Keratinocyte (primary cell): ENCODE measurements around the gene TMF1. TPM values are rescaled to one million over a fixed set of nuclear protein-coding genes. Genes with fewer than 3 reads are reported as not detected.

ENCODE experiments used
- DNase-seq: peaks from one replicate; pipeline ENCODE4 v3.0.0-alpha.2; 2011; ENCODE audit warnings: low read depth, missing footprints, low spot score
- FAIRE-seq: peaks from 2 replicates; lab custom pipeline; 2011; peaks lifted over from hg19 to GRCh38; lab: Jason Lieb, UNC
- H2AFZ ChIP-seq: 2 replicates; pipeline ENCODE4 v1.6.0; 2012; ENCODE audit warnings: low read length, control low read depth, inconsistent platforms; ENCODE audit not compliant: control insufficient read depth
- H3K27ac ChIP-seq: 2 replicates; pipeline ENCODE4 v1.5.1; 2011; ENCODE audit warnings: low read length; ENCODE audit not compliant: control insufficient read depth, insufficient read depth
- H3K27me3 ChIP-seq: 3 replicates; pipeline ENCODE4 v1.6.0; 2011; ENCODE audit warnings: low read length; ENCODE audit not compliant: control insufficient read depth, insufficient read depth; ENCODE audit errors: extremely low read depth
- H3K36me3 ChIP-seq, 2 experiments: 2 replicates in 1 of 2; 3 replicates in 1 of 2; pipeline ENCODE4 v1.5.1; 2011; ENCODE audit warnings: low read length in 2 of 2, mild to moderate bottlenecking in 1 of 2; ENCODE audit not compliant: control insufficient read depth in 2 of 2, insufficient read depth in 2 of 2; ENCODE audit errors: extremely low read depth in 1 of 2
- H3K4me1 ChIP-seq: 3 replicates; pipeline ENCODE4 v1.5.1; 2011; ENCODE audit warnings: low read length; ENCODE audit not compliant: control insufficient read depth, insufficient read depth; ENCODE audit errors: extremely low read depth
- H3K4me2 ChIP-seq: 3 replicates; pipeline ENCODE4 v1.6.0; 2011; ENCODE audit warnings: low read depth, low read length; ENCODE audit not compliant: control insufficient read depth, insufficient read depth; ENCODE audit errors: extremely low read depth
- H3K4me3 ChIP-seq, 3 experiments: fragments of 200-600 bp in 1 of 3; sonication (generic) in 1 of 3; 2 replicates in 2 of 3; 3 replicates in 1 of 3; pipeline ENCODE4 v1.5.1; 2011 to 2016; ENCODE audit warnings: low read length in 3 of 3, mild to moderate bottlenecking in 3 of 3, control low read depth in 2 of 3, inconsistent platforms in 1 of 3, low read depth in 1 of 3, mixed read lengths in 1 of 3, mixed run types in 1 of 3, moderate library complexity in 1 of 3; ENCODE audit not compliant: control insufficient read depth in 2 of 3, insufficient read depth in 2 of 3; ENCODE audit errors: extremely low read depth in 1 of 3
- H3K79me2 ChIP-seq: 2 replicates; pipeline ENCODE4 v1.6.0; 2012; ENCODE audit warnings: low read length; ENCODE audit not compliant: control insufficient read depth, insufficient read depth
- H3K9ac ChIP-seq: 3 replicates; pipeline ENCODE4 v1.6.0; 2011; ENCODE audit warnings: low read length; ENCODE audit not compliant: control insufficient read depth, insufficient read depth; ENCODE audit errors: extremely low read depth
- H3K9me1 ChIP-seq: 3 replicates; pipeline ENCODE4 v1.6.0; 2011; ENCODE audit warnings: low read length; ENCODE audit not compliant: control insufficient read depth, insufficient read depth; ENCODE audit errors: extremely low read depth
- H3K9me3 ChIP-seq: 2 replicates; pipeline ENCODE4 v1.5.1; 2012; ENCODE audit warnings: low read depth, low read length; ENCODE audit not compliant: control insufficient read depth
- H4K20me1 ChIP-seq: 3 replicates; pipeline ENCODE4 v1.6.0; 2011; ENCODE audit warnings: low read length; ENCODE audit not compliant: control insufficient read depth, insufficient read depth; ENCODE audit errors: extremely low read depth
- CTCF ChIP-seq, 3 experiments: IDR thresholded peaks in 1 of 3; conservative IDR thresholded peaks in 1 of 3; optimal IDR thresholded peaks in 1 of 3; 2 replicates in 2 of 3; 3 replicates in 1 of 3; pipeline versions ENCODE3 to v1.5.1; 2011; ENCODE audit warnings: low read length in 3 of 3, mild to moderate bottlenecking in 3 of 3, moderate library complexity in 2 of 3, control low read depth in 1 of 3, inconsistent platforms in 1 of 3; ENCODE audit not compliant: insufficient read depth in 2 of 3; ENCODE audit errors: extremely low read depth in 1 of 3
- EZH2 ChIP-seq: IDR thresholded peaks from one replicate; pipeline ENCODE4 v1.6.1; 2012; ENCODE audit warnings: inconsistent platforms, mild to moderate bottlenecking, low read length, moderate library complexity
- dilution Hi-C: fragments of 300-500 bp; cut with MboI; formaldehyde crosslinking; loops from one replicate; pipeline ENCODE4 v1.7.0; 2020; ENCODE audit warnings: low sequenced_read_pairs; ENCODE audit not compliant: extremely low pct_ligation_motif_present
- polyA minus RNA-seq, 3 experiments: library from RNA; depleted of rRNA, polyadenylated mRNA; stranded (reverse); fragments of >200 nt; gene quantifications; 1 replicate in 1 of 3; 2 replicates in 1 of 3; 3 replicates in 1 of 3; pipeline ENCODE4 v1.2.3, GENCODE V29; 2011
- polyA plus RNA-seq, 5 experiments: library from polyadenylated mRNA; depleted of rRNA in 3 of 5; stranded (reverse) in 3 of 5; stranded (forward) in 1 of 5; unstranded in 1 of 5; fragments of >200 nt; gene quantifications; 1 replicate in 1 of 5; 2 replicates in 3 of 5; 3 replicates in 1 of 5; pipeline versions ENCODE4 v1.2.1 to v1.2.3, GENCODE V29; 2011 to 2012; ENCODE audit warnings: missing spikeins in 2 of 5, low read depth in 1 of 5, low replicate concordance in 1 of 5

TMF1 gene
- polyA plus RNA-seq = 8.5 to 13.7 TPM (median 9.6 TPM) in 3 replicates
- 51.5 TPM for polyA plus RNA-seq (2011; ENCODE audit: low read depth)
- 6.0 and 9.1 TPM in 2 replicates for polyA plus RNA-seq (2011; cell fraction: cytosol; rRNA removed)
- 10.6 and 14.8 TPM in 2 replicates for polyA plus RNA-seq (2011; cell fraction: nucleus; rRNA removed)
- polyA plus RNA-seq (2012; ENCODE audit: low replicate concordance) = 14.8 and 15.6 TPM in 2 replicates
- 1.7 to 12.6 TPM (median 12.0 TPM) in 3 replicates for polyA minus RNA-seq
- polyA minus RNA-seq (2011; cell fraction: cytosol; rRNA and poly(A)+ RNA removed) = 7.3 TPM
- 13.9 and 26.9 TPM in 2 replicates for polyA minus RNA-seq (2011; cell fraction: nucleus; rRNA and poly(A)+ RNA removed)

- Histone ChIP-seq H3K4me2 (peak within 1 kb of the TSS; percentile 92), H3K9ac (peak within 1 kb of the TSS; percentile 96), H3K27me3 (no peaks in the 10 kb centered on the region), H3K79me2 (peaks cover 47% of the 10 kb centered on the region), H3K36me3 (peaks cover 12 to 15% of the 10 kb centered on the region in 2 experiments), H3K27ac (peak within 1 kb of the TSS; percentile 86), H4K20me1 (no peaks in the 10 kb centered on the region), H3K9me3 (no peaks in the 10 kb centered on the region), H2AFZ (peak within 1 kb of the TSS; percentile 84), H3K9me1 (no peaks in the 10 kb centered on the region), H3K4me1 (peaks cover 13% of the 10 kb centered on the region), H3K4me3 (peak within 1 kb of the TSS; percentile 72 to 88 (median 76))
- dilution Hi-C loops = no loop called here
- DNase-seq = peak; percentile 93
- TF ChIP-seq CTCF (optimal IDR thresholded peaks at IDR 0.05 in 1 of 3, IDR thresholded peaks at IDR 0.05 in 1 of 3, conservative IDR thresholded peaks at IDR 0.05 in 1 of 3; ENCODE audit: extremely low read depth in 1 of 3, insufficient read depth in 2 of 3, low read length in 3 of 3) (no peak), EZH2 (no peak)
- peak; percentile 99 for FAIRE-seq
Measured at GRCh38 chr3:69051756-69052471, at the start of gene TMF1. Gene TMF1, minus strand, starts transcription at chr3:69052333. Its CDS starts 247 bp downstream, at chr3:69052086.

GRCh38 chr3:69099576-69099975 is 47.4 kb upstream of the TMF1 start:
- H3K4me1 ChIP-seq = peaks cover 7% of the 10 kb centered on the region
- no peak overlapping the region for H3K27ac ChIP-seq
- peaks cover 3 to 19% of the 10 kb centered on the region in 2 experiments for H3K36me3 ChIP-seq
- H3K9me1 ChIP-seq = no peaks in the 10 kb centered on the region
- H4K20me1 ChIP-seq = no peaks in the 10 kb centered on the region
- no peaks in the 10 kb centered on the region for H3K27me3 ChIP-seq
- no peak overlapping the region for H3K9ac ChIP-seq
- no peak overlapping the region for H3K4me3 ChIP-seq
- no peak for FAIRE-seq
- dilution Hi-C loops = no loop called here
- DNase-seq = no peak
- H2AFZ ChIP-seq = no peak overlapping the region
- H3K9me3 ChIP-seq = no peaks in the 10 kb centered on the region
- peaks cover 13% of the 10 kb centered on the region for H3K79me2 ChIP-seq
- no peak overlapping the region for H3K4me2 ChIP-seq
- TF ChIP-seq EZH2 = no peak
- TF ChIP-seq CTCF (optimal IDR thresholded peaks at IDR 0.05 in 1 of 3, IDR thresholded peaks at IDR 0.05 in 1 of 3, conservative IDR thresholded peaks at IDR 0.05 in 1 of 3; ENCODE audit: extremely low read depth in 1 of 3, insufficient read depth in 2 of 3, low read length in 3 of 3) = no peak
